Neuronal stem cell (in vitro differentiated cells): ENCODE measurements around the gene TMED4.

Experiments used
- DNase-seq: peaks from one replicate; pipeline ENCODE4 v3.0.0-alpha.2; 2013; ENCODE audit warnings: low spot score
- H2AFZ ChIP-seq: one replicate; pipeline ENCODE4 v1.6.1; 2013; ENCODE audit warnings: mild to moderate bottlenecking, low read length, inconsistent platforms
- H2AK5ac ChIP-seq: 2 replicates; pipeline ENCODE4 v1.6.1; 2013; ENCODE audit warnings: low read depth, mild to moderate bottlenecking, inconsistent platforms, low read length, moderate library complexity, mixed read lengths
- H2BK120ac ChIP-seq: 2 replicates; pipeline ENCODE4 v1.6.1; 2013; ENCODE audit warnings: low read depth, mild to moderate bottlenecking, inconsistent platforms, low read length, moderate library complexity, mixed read lengths
- H2BK12ac ChIP-seq: one replicate; pipeline ENCODE4 v1.6.1; 2013; ENCODE audit warnings: low read length, inconsistent platforms
- H2BK15ac ChIP-seq: 2 replicates; pipeline ENCODE4 v1.6.1; 2013; ENCODE audit warnings: mild to moderate bottlenecking, low read length, inconsistent platforms, mixed read lengths
- H2BK5ac ChIP-seq: one replicate; pipeline ENCODE4 v1.6.1; 2013; ENCODE audit warnings: inconsistent platforms, mild to moderate bottlenecking, low read length, moderate library complexity
- H3K14ac ChIP-seq: one replicate; pipeline ENCODE4 v1.6.1; 2013; ENCODE audit warnings: low read length, inconsistent platforms
- H3K18ac ChIP-seq: 2 replicates; pipeline ENCODE4 v1.6.1; 2013; ENCODE audit warnings: low read length, inconsistent platforms
- H3K23ac ChIP-seq: 2 replicates; pipeline ENCODE4 v1.6.1; 2013; ENCODE audit warnings: low read depth, mild to moderate bottlenecking, mixed read lengths, low read length, inconsistent platforms; ENCODE audit not compliant: poor library complexity
- H3K27ac ChIP-seq: replicated peaks from 3 replicates; pipeline ENCODE4 v1.5.1; 2013; ENCODE audit warnings: low read length, inconsistent platforms
- H3K27me3 ChIP-seq, 3 experiments: 2 replicates each; pipeline ENCODE4 v1.6.1; 2013; ENCODE audit warnings: low read length in 3 of 3, mild to moderate bottlenecking in 2 of 3, inconsistent platforms in 1 of 3, low read depth in 1 of 3, mixed read lengths in 1 of 3, moderate library complexity in 1 of 3; ENCODE audit not compliant: control insufficient read depth in 3 of 3, insufficient read depth in 3 of 3
- H3K36me3 ChIP-seq, 2 donors: replicated peaks in 1 of 2; 2 replicates each; pipeline ENCODE4 v1.6.1; 2013; ENCODE audit warnings: low read length in 2 of 2; ENCODE audit not compliant: control insufficient read depth in 2 of 2, insufficient read depth in 2 of 2
- H3K4ac ChIP-seq: 2 replicates; pipeline ENCODE4 v1.6.1; 2013; ENCODE audit warnings: inconsistent platforms, mild to moderate bottlenecking, low read length, moderate library complexity
- H3K4me1 ChIP-seq, 2 donors: 1 replicate in 1 of 2; 2 replicates in 1 of 2; pipeline ENCODE4 v1.6.1; 2013; ENCODE audit warnings: low read length in 2 of 2, low read depth in 1 of 2; ENCODE audit not compliant: control insufficient read depth in 2 of 2, insufficient read depth in 1 of 2
- H3K4me2 ChIP-seq: one replicate; pipeline ENCODE4 v1.6.1; 2013; ENCODE audit warnings: mild to moderate bottlenecking, low read length, inconsistent platforms; ENCODE audit not compliant: insufficient read depth, poor library complexity, severe bottlenecking
- H3K4me3 ChIP-seq, 2 donors: 2 replicates each; pipeline ENCODE4 v1.5.1; 2013; ENCODE audit warnings: low read length in 2 of 2, mild to moderate bottlenecking in 2 of 2, inconsistent platforms in 1 of 2, moderate library complexity in 1 of 2
- H3K79me1 ChIP-seq: one replicate; pipeline ENCODE4 v1.6.1; 2013; ENCODE audit warnings: low read depth, mild to moderate bottlenecking, inconsistent platforms, low read length, moderate library complexity
- H3K9ac ChIP-seq: one replicate; pipeline ENCODE4 v1.6.1; 2013; ENCODE audit warnings: mild to moderate bottlenecking, low read depth, low read length, inconsistent platforms; ENCODE audit not compliant: poor library complexity
- H3K9me3 ChIP-seq, 2 donors: replicated peaks in 1 of 2; 2 replicates each; pipeline versions ENCODE3 to v1.6.1; 2013; ENCODE audit warnings: low read length in 2 of 2, mild to moderate bottlenecking in 2 of 2, inconsistent platforms in 1 of 2, low read depth in 1 of 2, mixed read lengths in 1 of 2, moderate library complexity in 1 of 2; ENCODE audit not compliant: control insufficient read depth in 2 of 2, insufficient read depth in 1 of 2
- H4K8ac ChIP-seq: one replicate; pipeline ENCODE4 v1.6.1; 2013; ENCODE audit warnings: low read depth, mild to moderate bottlenecking, inconsistent platforms, low read length, moderate library complexity
- H4K91ac ChIP-seq: one replicate; pipeline ENCODE4 v1.6.1; 2013; ENCODE audit warnings: low read length, low read depth, mild to moderate bottlenecking, inconsistent platforms; ENCODE audit not compliant: poor library complexity
- WGBS, 2 donors: extraction: QIAGEN DNeasy Blood & Tissue Kit; methylation state at CpG; one replicate each; pipeline ENCODE4 v1.1.7; 2013; ENCODE audit warnings: missing lambda C conversion rate in 2 of 2, mixed read lengths in 1 of 2; ENCODE audit not compliant: insufficient read length in 2 of 2, insufficient replicate concordance in 1 of 2; ENCODE audit errors: extremely low coverage in 2 of 2; 5-methylcytosine and 5-hydroxymethylcytosine counted together

TMED4 gene

GRCh38 chr7:44629829-44630522, 47.9 kb upstream of the TMED4 start:
- H3K4me3 ChIP-seq, result no peak overlapping the region
- no peak overlapping the region for H2BK120ac ChIP-seq
- no CpG with 5 or more reads among the region's 13 CpGs for WGBS, 2 donors
- no peak overlapping the region for H3K4ac ChIP-seq
- no peak for DNase-seq
- no peak overlapping the region for H3K9ac ChIP-seq
- H2BK12ac ChIP-seq, result no peak overlapping the region
- H4K8ac ChIP-seq, result no peak overlapping the region
- no peak overlapping the region for H2AK5ac ChIP-seq
- H3K9me3 ChIP-seq, result no peaks in the 10 kb centered on the region
- no peak overlapping the region for H3K4me2 ChIP-seq
- H3K27me3 ChIP-seq, result no peaks in the 10 kb centered on the region
- no peaks in the 10 kb centered on the region for H3K79me1 ChIP-seq
- H3K18ac ChIP-seq, result no peak overlapping the region
- no peak overlapping the region for H2BK5ac ChIP-seq
- peaks cover 8 to 48% of the 10 kb centered on the region in 2 donors for H3K36me3 ChIP-seq
- no peak overlapping the region for H2AFZ ChIP-seq
- H3K14ac ChIP-seq, result no peak overlapping the region
- no peak overlapping the region for H3K23ac ChIP-seq
- no peak overlapping the region for H2BK15ac ChIP-seq
- no peak overlapping the region for H3K27ac ChIP-seq
- H4K91ac ChIP-seq, result no peak overlapping the region
- peaks cover 0 to 10% of the 10 kb centered on the region in 2 donors for H3K4me1 ChIP-seq

DNA sequence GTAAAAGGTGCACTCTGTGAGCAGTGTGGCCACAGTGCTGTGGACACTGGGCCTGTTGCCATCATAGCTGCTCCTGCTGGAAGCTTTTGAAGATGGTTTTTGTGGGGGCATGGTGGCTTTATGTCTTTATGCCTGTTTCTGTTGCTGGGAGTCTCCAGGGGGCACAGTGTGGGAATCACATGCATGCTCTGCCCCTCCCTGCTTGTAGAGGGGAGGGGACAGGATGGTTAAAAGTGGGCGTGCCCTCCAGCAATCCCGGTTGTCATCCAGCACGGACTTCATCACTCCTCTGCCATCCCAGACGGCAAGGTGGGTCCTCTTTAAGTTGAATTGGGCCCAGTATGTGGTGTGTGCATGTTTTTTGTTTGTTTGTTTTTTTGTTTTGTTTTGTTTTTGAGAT, 44.6 kb upstream of the TMED4 start:
- Histone ChIP-seq H3K9me3 (peaks cover 0 to 3% of the 10 kb centered on the region in 2 donors), H3K23ac (no peak overlapping the region), H4K8ac (no peak overlapping the region), H3K4me1 (peaks cover 0 to 7% of the 10 kb centered on the region in 2 donors), H3K36me3 (peaks cover 15 to 57% of the 10 kb centered on the region in 2 donors), H4K91ac (no peak overlapping the region), H2BK15ac (no peak overlapping the region), H2BK120ac (no peak overlapping the region), H3K4ac (no peak overlapping the region), H2BK12ac (no peak overlapping the region), H2BK5ac (no peak overlapping the region), H3K14ac (no peak overlapping the region), H3K4me3 (no peak overlapping the region), H3K9ac (no peak overlapping the region), H3K18ac (no peak overlapping the region), H2AK5ac (no peak overlapping the region), H3K27me3 (no peaks in the 10 kb centered on the region), H3K4me2 (no peak overlapping the region), H2AFZ (no peak overlapping the region), H3K27ac (no peak overlapping the region), H3K79me1 (peaks cover 5% of the 10 kb centered on the region)
- DNase-seq, result no peak
- WGBS, 2 donors, result no CpG with 5 or more reads among the region's 4 CpGs

GRCh38 chr7:44625526-44626471, 43.8 kb upstream of the TMED4 start:
- Histone ChIP-seq H4K8ac (no peak overlapping the region), H2BK120ac (no peak overlapping the region), H3K79me1 (peaks cover 5% of the 10 kb centered on the region), H3K27ac (no peak overlapping the region), H3K4me3 (no peak overlapping the region), H2BK12ac (no peak overlapping the region), H3K18ac (no peak overlapping the region), H2BK5ac (no peak overlapping the region), H3K4me1 (no peaks in the 10 kb centered on the region), H3K14ac (no peak overlapping the region), H4K91ac (no peak overlapping the region), H3K36me3 (peaks cover 15 to 57% of the 10 kb centered on the region in 2 donors), H3K4me2 (no peak overlapping the region), H3K9me3 (peaks cover 0 to 3% of the 10 kb centered on the region in 2 donors), H2AK5ac (no peak overlapping the region), H3K4ac (no peak overlapping the region), H3K27me3 (no peaks in the 10 kb centered on the region), H3K23ac (no peak overlapping the region), H2BK15ac (no peak overlapping the region), H3K9ac (no peak overlapping the region), H2AFZ (no peak overlapping the region)
- WGBS, 2 donors, result no CpG with 5 or more reads among the region's 6 CpGs
- DNase-seq, result no peak

DNA sequence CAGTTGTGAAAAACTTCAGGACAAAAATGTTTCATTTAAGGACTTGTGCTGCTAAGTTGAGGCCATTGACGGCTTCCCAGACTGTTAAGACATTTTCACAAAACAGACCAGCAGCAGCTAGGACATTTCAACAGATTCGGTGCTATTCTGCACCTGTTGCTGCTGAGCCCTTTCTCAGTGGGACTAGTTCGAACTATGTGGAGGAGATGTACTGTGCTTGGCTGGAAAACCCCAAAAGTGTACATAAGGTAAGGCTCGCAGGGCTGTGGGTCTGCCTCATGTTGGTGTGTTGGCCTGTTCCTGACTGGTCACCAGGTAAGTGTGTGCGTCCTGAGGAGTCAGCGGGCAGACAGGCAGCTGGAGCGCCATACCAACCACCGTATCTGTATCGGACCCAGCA, 42.3 kb upstream of the TMED4 start:
- H3K18ac ChIP-seq, result no peak overlapping the region
- no peak overlapping the region for H4K8ac ChIP-seq
- no peak overlapping the region for H2BK12ac ChIP-seq
- no peak for DNase-seq
- H3K4ac ChIP-seq, result no peak overlapping the region
- H3K4me1 ChIP-seq, result no peaks in the 10 kb centered on the region
- no peak overlapping the region for H3K27ac ChIP-seq
- H3K9ac ChIP-seq, result no peak overlapping the region
- H2AFZ ChIP-seq, result no peak overlapping the region
- no peak overlapping the region for H4K91ac ChIP-seq
- H3K4me3 ChIP-seq, result no peak overlapping the region
- no peak overlapping the region for H3K14ac ChIP-seq
- no CpG with 5 or more reads among the region's 9 CpGs for WGBS, 2 donors
- H3K36me3 ChIP-seq, result peaks cover 12 to 45% of the 10 kb centered on the region in 2 donors
- H2AK5ac ChIP-seq, result no peak overlapping the region
- peaks cover 5% of the 10 kb centered on the region for H3K79me1 ChIP-seq
- H3K23ac ChIP-seq, result no peak overlapping the region
- H3K9me3 ChIP-seq, result peaks cover 0 to 3% of the 10 kb centered on the region in 2 donors
- no peak overlapping the region for H2BK120ac ChIP-seq
- no peak overlapping the region for H3K4me2 ChIP-seq
- H2BK15ac ChIP-seq, result no peak overlapping the region
- no peak overlapping the region for H2BK5ac ChIP-seq
- H3K27me3 ChIP-seq, result no peaks in the 10 kb centered on the region
